ENCODE measurements around the gene POLR2B.

- TF ChIP-seq CTCF (conservative IDR thresholded peaks at IDR 0.05), result no peak
- no peak for TF ChIP-seq EZH2 (IDR thresholded peaks at IDR 0.05; ENCODE audit: low read depth)
Measured at GRCh38 chr4:57059890-57060716, 81.4 kb downstream of the POLR2B start.

Measured in PC-9 (cell line).